HCT116 (cell line): Measurements from ENCODE around the gene TEK. TPM values are rescaled to one million over a fixed set of nuclear protein-coding genes. Genes with fewer than 3 reads are reported as not detected.

Experiments
- ATAC-seq: fragments of 200-7000 bp; cut with Tn5 transposase; 2 replicates; pipeline ENCODE4 v1.9.1; 2020; ENCODE audit warnings: mild to moderate bottlenecking, moderate library complexity
- BruUV-seq: library from RNA; stranded (reverse); fragments of 400-500 nt; replicated peaks from 2 replicates; lab custom pipeline; 2021; lab: Mats Ljungman, UMichigan
- CTCF ChIA-PET: fragments of 300-600 bp; sonication (Branson Sonifier 250); formaldehyde crosslinking; loops from one replicate; lab custom pipeline; 2021; ENCODE audit warnings: antibody characterized with exemption; lab: Charles Lee
- POLR2A ChIA-PET: fragments of 300-600, 350-600 bp; sonication (Branson Sonifier 250); formaldehyde crosslinking; loops from one replicate; lab custom pipeline; 2021; ENCODE audit warnings: antibody characterized with exemption; lab: Charles Lee
- RAD21 ChIA-PET, 2 experiments: fragments of 300-600 bp; sonication (Branson Sonifier 250); formaldehyde crosslinking; loops; one replicate each; lab custom pipeline; 2023; ENCODE audit warnings: low total read pairs in 2 of 2; ENCODE audit not compliant: uncharacterized antibody in 2 of 2, unreplicated experiment in 2 of 2, low non-redundant PET in 1 of 2; lab: Charles Lee
- DNase-seq: peaks from one replicate; pipeline ENCODE4 v3.0.0-alpha.2; 2010; ENCODE audit warnings: low read depth, low spot score
- H2AFZ ChIP-seq: fragments of 200-600 bp; shearing (Covaris generic), sonication (generic); 2 replicates; pipeline ENCODE4 v1.6.1; 2017; ENCODE audit warnings: low read depth, mixed run types, mixed read lengths, antibody characterized with exemption, low read length; ENCODE audit not compliant: poor library complexity, severe bottlenecking
- H3K27ac ChIP-seq: 2 replicates; pipeline ENCODE4 v1.5.1; 2012; ENCODE audit warnings: low read depth, low read length
- H3K27me3 ChIP-seq: fragments of 200-600 bp; sonication (generic); 2 replicates; pipeline ENCODE4 v1.6.1; 2016; ENCODE audit warnings: mixed run types, low read length, mixed read lengths; ENCODE audit not compliant: insufficient read depth
- H3K36me3 ChIP-seq, 2 experiments: fragments of 200-500 bp in 1 of 2; fragments of 200-600 bp in 1 of 2; sonication (Bioruptor generic) in 1 of 2; sonication (generic) in 1 of 2; 2 replicates each; pipeline versions ENCODE4 v1.5.1 to v1.6.1; 2014 to 2016; ENCODE audit warnings: low read length in 2 of 2, inconsistent platforms in 1 of 2, mixed read lengths in 1 of 2, mixed run types in 1 of 2; ENCODE audit not compliant: insufficient read depth in 2 of 2, control insufficient read depth in 1 of 2
- H3K4me1 ChIP-seq, 2 experiments: fragments of 200-600 bp in 1 of 2; sonication (generic) in 1 of 2; 2 replicates each; pipeline versions ENCODE4 v1.5.1 to v1.6.1; 2012 to 2017; ENCODE audit warnings: low read length in 2 of 2, inconsistent platforms in 1 of 2, mild to moderate bottlenecking in 1 of 2, mixed read lengths in 1 of 2, mixed run types in 1 of 2, moderate library complexity in 1 of 2; ENCODE audit not compliant: insufficient read depth in 2 of 2, control insufficient read depth in 1 of 2
- H3K4me2 ChIP-seq: fragments of 200-600 bp; sonication (generic); 2 replicates; pipeline ENCODE4 v1.6.1; 2017; ENCODE audit warnings: mixed run types, low read length, mixed read lengths
- H3K4me3 ChIP-seq, 2 experiments: fragments of 200-600 bp in 1 of 2; sonication (generic) in 1 of 2; replicated peaks in 1 of 2; 2 replicates each; pipeline ENCODE4 v1.5.1; 2011 to 2016; ENCODE audit warnings: low read length in 2 of 2, control low read depth in 1 of 2, low read depth in 1 of 2, mild to moderate bottlenecking in 1 of 2, mixed read lengths in 1 of 2, mixed run types in 1 of 2
- H3K79me2 ChIP-seq: fragments of 200-600 bp; sonication (generic); 2 replicates; pipeline ENCODE4 v1.6.1; 2017; ENCODE audit warnings: mild to moderate bottlenecking, mixed run types, low read length, moderate library complexity, mixed read lengths; ENCODE audit not compliant: insufficient read depth
- H3K9ac ChIP-seq: fragments of 200-600 bp; sonication (generic); 2 replicates; pipeline ENCODE4 v1.6.1; 2016; ENCODE audit warnings: low read length, mixed read lengths
- H3K9me2 ChIP-seq: fragments of 200-600 bp; sonication (generic), shearing (Covaris generic); 2 replicates; pipeline ENCODE4 v1.6.1; 2017; ENCODE audit warnings: mixed run types, mild to moderate bottlenecking, moderate library complexity; ENCODE audit not compliant: insufficient read depth
- H3K9me3 ChIP-seq, 2 experiments: fragments of 200-500 bp in 1 of 2; fragments of 200-600 bp in 1 of 2; sonication (Bioruptor generic) in 1 of 2; sonication (generic) in 1 of 2; 2 replicates each; pipeline ENCODE4 v1.6.1; 2014 to 2017; ENCODE audit warnings: low read length in 2 of 2, mixed read lengths in 2 of 2, inconsistent platforms in 1 of 2, low read depth in 1 of 2, mild to moderate bottlenecking in 1 of 2, mixed run types in 1 of 2, moderate library complexity in 1 of 2; ENCODE audit not compliant: control insufficient read depth in 1 of 2, insufficient read depth in 1 of 2
- H4K20me1 ChIP-seq: fragments of 200-600 bp; sonication (generic), shearing (Covaris generic); 2 replicates; pipeline ENCODE4 v1.6.1; 2017; ENCODE audit warnings: mixed run types, mild to moderate bottlenecking, moderate library complexity; ENCODE audit not compliant: insufficient read depth
- CTCF ChIP-seq, 3 experiments: fragments of 200-600 bp in 1 of 3; sonication (generic) in 1 of 3; IDR thresholded peaks in 2 of 3; conservative IDR thresholded peaks in 1 of 3; 2 replicates each; pipeline ENCODE4 v1.5.1; 2012 to 2017; ENCODE audit warnings: low read depth in 2 of 3, low read length in 2 of 3, antibody characterized with exemption in 1 of 3, borderline replicate concordance in 1 of 3, control low read depth in 1 of 3, mild to moderate bottlenecking in 1 of 3, mixed read lengths in 1 of 3, mixed run types in 1 of 3, moderate library complexity in 1 of 3; ENCODE audit not compliant: insufficient read depth in 1 of 3
- ELF1 ChIP-seq: IDR thresholded peaks from 2 replicates; pipeline ENCODE4 v1.6.1; 2012; ENCODE audit warnings: low read depth, borderline replicate concordance
- ZBTB33 ChIP-seq: IDR thresholded peaks from 2 replicates; pipeline ENCODE4 v1.6.1; 2011; ENCODE audit warnings: mild to moderate bottlenecking, low read length, moderate library complexity; ENCODE audit not compliant: insufficient replicate concordance; ENCODE audit errors: extremely low read depth
- ZFX ChIP-seq: fragments of 450-650 bp; IDR thresholded peaks from 2 replicates; pipeline ENCODE4 v1.6.1; 2017
- intact Hi-C: fragments of 100-400 bp; cut with micrococcal nuclease; formaldehyde crosslinking; loops from 2 replicates; pipeline ENCODE4 v1.10.0; 2022
- total RNA-seq: library from RNA; stranded (reverse); gene quantifications from one replicate; pipeline ENCODE4 v1.2.1, GENCODE V29; 2021; ENCODE audit not compliant: unreplicated experiment

TEK gene
- total RNA-seq, 1 experiment from 2014 or later: 0.15 TPM

GRCh38 chr9:27157097-27157496 lies 48.1 kb downstream of the TEK start (continued):
- TF ChIP-seq ZBTB33: no peak
- no peak for TF ChIP-seq ZFX

- Histone ChIP-seq H3K4me1 (no peaks in the 10 kb centered on the region), H3K4me2 (no peak overlapping the region), H3K9me2 (no peaks in the 10 kb centered on the region), H2AFZ (no peak overlapping the region), H3K4me3 (no peak overlapping the region), H3K79me2 (no peaks in the 10 kb centered on the region), H3K27me3 (no peaks in the 10 kb centered on the region), H3K9me3 (no peaks in the 10 kb centered on the region), H3K9ac (no peak overlapping the region), H3K27ac (no peak overlapping the region), H3K36me3 (no peaks in the 10 kb centered on the region), H4K20me1 (no peaks in the 10 kb centered on the region)
- peak in 1 of 3 experiments; percentile 5; a peak in 1 of 6 replicates for TF ChIP-seq CTCF (IDR thresholded peaks at IDR 0.05 in 2 of 3, conservative IDR thresholded peaks at IDR 0.05 in 1 of 3; ENCODE audit: borderline replicate concordance in 1 of 3, insufficient read depth in 1 of 3, low read depth in 2 of 3, low read length in 2 of 3)
- TF ChIP-seq ELF1: no peak
- ATAC-seq (no peak), DNase-seq (no peak)
- intact Hi-C loops: loop anchor here (2.0 kb wide), 1 partner anchor 21 kb away; no protein-coding TSS in a partner anchor
- ChIA-PET POLR2A (no interaction called here), CTCF (no interaction called here), RAD21 (no interaction called here)
- no TSS peak for BruUV-seq
Observed at GRCh38 chr9:27157736-27158135, 48.7 kb downstream of the TEK start.
